Measurements from ENCODE around the gene SULT1B1.

The SULT1B1 gene

GRCh38 chr4:69717778-69718177 lies 42.6 kb downstream of the SULT1B1 start:
- H3K14ac ChIP-seq (ENCODE audit: low read length), result no peak overlapping the region
- H2BK5ac ChIP-seq (ENCODE audit: low read length), result no peak overlapping the region
- no peak overlapping the region for H2AK5ac ChIP-seq (ENCODE audit: low read depth, low read length)
- H3K27ac ChIP-seq (replicated peaks; ENCODE audit: low read length), result no peak overlapping the region
- no peaks in the 10 kb centered on the region for H3K9me3 ChIP-seq (replicated peaks in 1 of 2; ENCODE audit: control insufficient read depth in 2 of 2, insufficient read depth in 1 of 2, low read depth in 1 of 2, low read length in 2 of 2)
- H4K8ac ChIP-seq (ENCODE audit: low read depth, low read length), result no peak overlapping the region
- H3K4me1 ChIP-seq (ENCODE audit: control insufficient read depth in 2 of 2, insufficient read depth in 1 of 2, low read depth in 1 of 2, low read length in 2 of 2), result no peaks in the 10 kb centered on the region
- no peak overlapping the region for H3K4me2 ChIP-seq (ENCODE audit: insufficient read depth, low read length, poor library complexity, severe bottlenecking)
- no peak overlapping the region for H3K23ac ChIP-seq (ENCODE audit: low read depth, low read length, poor library complexity)
- no peak overlapping the region for H3K4me3 ChIP-seq (ENCODE audit: low read length in 2 of 2)
- H2AFZ ChIP-seq (ENCODE audit: low read length), result no peak overlapping the region
- no peak overlapping the region for H3K9ac ChIP-seq (ENCODE audit: low read depth, low read length, poor library complexity)
- no peak overlapping the region for H2BK120ac ChIP-seq (ENCODE audit: low read depth, low read length)
- DNase-seq (ENCODE audit: low spot score), result no peak
- H3K18ac ChIP-seq (ENCODE audit: low read length), result no peak overlapping the region
- H3K4ac ChIP-seq (ENCODE audit: low read length), result no peak overlapping the region
- H4K91ac ChIP-seq (ENCODE audit: low read depth, low read length, poor library complexity), result no peak overlapping the region
- H3K36me3 ChIP-seq (replicated peaks in 1 of 2; ENCODE audit: control insufficient read depth in 2 of 2, insufficient read depth in 2 of 2, low read length in 2 of 2), result no peaks in the 10 kb centered on the region
- H3K79me1 ChIP-seq (ENCODE audit: low read depth, low read length), result no peaks in the 10 kb centered on the region
- no peaks in the 10 kb centered on the region for H3K27me3 ChIP-seq (ENCODE audit: control insufficient read depth in 3 of 3, insufficient read depth in 3 of 3, low read depth in 1 of 3, low read length in 3 of 3)
- H2BK12ac ChIP-seq (ENCODE audit: low read length), result no peak overlapping the region
- no peak overlapping the region for H2BK15ac ChIP-seq (ENCODE audit: low read length)

GRCh38 chr4:69716654-69717053 lies 43.8 kb downstream of the SULT1B1 start:
- H3K18ac ChIP-seq (ENCODE audit: low read length), result no peak overlapping the region
- no peak overlapping the region for H3K27ac ChIP-seq (replicated peaks; ENCODE audit: low read length)
- H3K9ac ChIP-seq (ENCODE audit: low read depth, low read length, poor library complexity), result no peak overlapping the region
- H3K79me1 ChIP-seq (ENCODE audit: low read depth, low read length), result no peaks in the 10 kb centered on the region
- no peaks in the 10 kb centered on the region for H3K4me1 ChIP-seq (ENCODE audit: control insufficient read depth in 2 of 2, insufficient read depth in 1 of 2, low read depth in 1 of 2, low read length in 2 of 2)
- no peak overlapping the region for H2BK15ac ChIP-seq (ENCODE audit: low read length)
- no peak overlapping the region for H3K4ac ChIP-seq (ENCODE audit: low read length)
- H3K27me3 ChIP-seq (ENCODE audit: control insufficient read depth in 3 of 3, insufficient read depth in 3 of 3, low read depth in 1 of 3, low read length in 3 of 3), result no peaks in the 10 kb centered on the region
- no peak for DNase-seq (ENCODE audit: low spot score)
- H3K23ac ChIP-seq (ENCODE audit: low read depth, low read length, poor library complexity), result no peak overlapping the region
- H2BK5ac ChIP-seq (ENCODE audit: low read length), result no peak overlapping the region
- H2AK5ac ChIP-seq (ENCODE audit: low read depth, low read length), result no peak overlapping the region
- no peak overlapping the region for H3K4me2 ChIP-seq (ENCODE audit: insufficient read depth, low read length, poor library complexity, severe bottlenecking)
- H4K91ac ChIP-seq (ENCODE audit: low read depth, low read length, poor library complexity), result no peak overlapping the region
- H3K9me3 ChIP-seq (replicated peaks in 1 of 2; ENCODE audit: control insufficient read depth in 2 of 2, insufficient read depth in 1 of 2, low read depth in 1 of 2, low read length in 2 of 2), result no peaks in the 10 kb centered on the region
- no peak overlapping the region for H2BK12ac ChIP-seq (ENCODE audit: low read length)
- no peaks in the 10 kb centered on the region for H3K36me3 ChIP-seq (replicated peaks in 1 of 2; ENCODE audit: control insufficient read depth in 2 of 2, insufficient read depth in 2 of 2, low read length in 2 of 2)
- H2AFZ ChIP-seq (ENCODE audit: low read length), result no peak overlapping the region
- no peak overlapping the region for H3K14ac ChIP-seq (ENCODE audit: low read length)
- no CpG with 5 or more reads among the region's 2 CpGs for WGBS, 2 donors (ENCODE audit: extremely low coverage in 2 of 2, insufficient read length in 2 of 2, insufficient replicate concordance in 1 of 2)
- H2BK120ac ChIP-seq (ENCODE audit: low read depth, low read length), result no peak overlapping the region
- no peak overlapping the region for H4K8ac ChIP-seq (ENCODE audit: low read depth, low read length)
- no peak overlapping the region for H3K4me3 ChIP-seq (ENCODE audit: low read length in 2 of 2)

- H4K8ac ChIP-seq (ENCODE audit: low read depth, low read length), result no peak overlapping the region
- WGBS, 2 donors (ENCODE audit: extremely low coverage in 2 of 2, insufficient read length in 2 of 2, insufficient replicate concordance in 1 of 2), result no CpG with 5 or more reads among the region's 4 CpGs
- H3K4me2 ChIP-seq (ENCODE audit: insufficient read depth, low read length, poor library complexity, severe bottlenecking), result no peak overlapping the region
- no peak overlapping the region for H3K18ac ChIP-seq (ENCODE audit: low read length)
- no peak overlapping the region for H2BK15ac ChIP-seq (ENCODE audit: low read length)
- no peak overlapping the region for H3K9ac ChIP-seq (ENCODE audit: low read depth, low read length, poor library complexity)
- H2BK120ac ChIP-seq (ENCODE audit: low read depth, low read length), result no peak overlapping the region
- no peaks in the 10 kb centered on the region for H3K79me1 ChIP-seq (ENCODE audit: low read depth, low read length)
- no peak overlapping the region for H3K27ac ChIP-seq (replicated peaks; ENCODE audit: low read length)
- no peak overlapping the region for H3K23ac ChIP-seq (ENCODE audit: low read depth, low read length, poor library complexity)
- no peak overlapping the region for H3K14ac ChIP-seq (ENCODE audit: low read length)
- H3K4me3 ChIP-seq (ENCODE audit: low read length in 2 of 2), result no peak overlapping the region
- no peak overlapping the region for H3K4ac ChIP-seq (ENCODE audit: low read length)
- no peaks in the 10 kb centered on the region for H3K4me1 ChIP-seq (ENCODE audit: control insufficient read depth in 2 of 2, insufficient read depth in 1 of 2, low read depth in 1 of 2, low read length in 2 of 2)
- H2BK12ac ChIP-seq (ENCODE audit: low read length), result no peak overlapping the region
- H3K9me3 ChIP-seq (replicated peaks in 1 of 2; ENCODE audit: control insufficient read depth in 2 of 2, insufficient read depth in 1 of 2, low read depth in 1 of 2, low read length in 2 of 2), result no peaks in the 10 kb centered on the region
- no peaks in the 10 kb centered on the region for H3K27me3 ChIP-seq (ENCODE audit: control insufficient read depth in 3 of 3, insufficient read depth in 3 of 3, low read depth in 1 of 3, low read length in 3 of 3)
- no peak for DNase-seq (ENCODE audit: low spot score)
- no peak overlapping the region for H4K91ac ChIP-seq (ENCODE audit: low read depth, low read length, poor library complexity)
- no peak overlapping the region for H2AFZ ChIP-seq (ENCODE audit: low read length)
- H2AK5ac ChIP-seq (ENCODE audit: low read depth, low read length), result no peak overlapping the region
- no peak overlapping the region for H2BK5ac ChIP-seq (ENCODE audit: low read length)
- no peaks in the 10 kb centered on the region for H3K36me3 ChIP-seq (replicated peaks in 1 of 2; ENCODE audit: control insufficient read depth in 2 of 2, insufficient read depth in 2 of 2, low read length in 2 of 2)
Observed at GRCh38 chr4:69714086-69714485, 46.3 kb downstream of the SULT1B1 start.

GRCh38 chr4:69713593-69713992 lies 46.8 kb downstream of the SULT1B1 start:
- no peak overlapping the region for H2AFZ ChIP-seq (ENCODE audit: low read length)
- no CpG with 5 or more reads among the region's 2 CpGs for WGBS, 2 donors (ENCODE audit: extremely low coverage in 2 of 2, insufficient read length in 2 of 2, insufficient replicate concordance in 1 of 2)
- H3K18ac ChIP-seq (ENCODE audit: low read length), result no peak overlapping the region
- no peak overlapping the region for H4K8ac ChIP-seq (ENCODE audit: low read depth, low read length)
- no peak overlapping the region for H2BK12ac ChIP-seq (ENCODE audit: low read length)
- no peak overlapping the region for H3K4me3 ChIP-seq (ENCODE audit: low read length in 2 of 2)
- no peak overlapping the region for H3K9ac ChIP-seq (ENCODE audit: low read depth, low read length, poor library complexity)
- H3K36me3 ChIP-seq (replicated peaks in 1 of 2; ENCODE audit: control insufficient read depth in 2 of 2, insufficient read depth in 2 of 2, low read length in 2 of 2), result no peaks in the 10 kb centered on the region
- no peak overlapping the region for H4K91ac ChIP-seq (ENCODE audit: low read depth, low read length, poor library complexity)
- no peak overlapping the region for H3K27ac ChIP-seq (replicated peaks; ENCODE audit: low read length)
- no peak overlapping the region for H2BK5ac ChIP-seq (ENCODE audit: low read length)
- no peaks in the 10 kb centered on the region for H3K9me3 ChIP-seq (replicated peaks in 1 of 2; ENCODE audit: control insufficient read depth in 2 of 2, insufficient read depth in 1 of 2, low read depth in 1 of 2, low read length in 2 of 2)
- no peak overlapping the region for H3K23ac ChIP-seq (ENCODE audit: low read depth, low read length, poor library complexity)
- H2BK120ac ChIP-seq (ENCODE audit: low read depth, low read length), result no peak overlapping the region
- no peaks in the 10 kb centered on the region for H3K27me3 ChIP-seq (ENCODE audit: control insufficient read depth in 3 of 3, insufficient read depth in 3 of 3, low read depth in 1 of 3, low read length in 3 of 3)
- H3K79me1 ChIP-seq (ENCODE audit: low read depth, low read length), result no peaks in the 10 kb centered on the region
- H3K14ac ChIP-seq (ENCODE audit: low read length), result no peak overlapping the region
- no peak overlapping the region for H2BK15ac ChIP-seq (ENCODE audit: low read length)
- H3K4ac ChIP-seq (ENCODE audit: low read length), result no peak overlapping the region
- no peaks in the 10 kb centered on the region for H3K4me1 ChIP-seq (ENCODE audit: control insufficient read depth in 2 of 2, insufficient read depth in 1 of 2, low read depth in 1 of 2, low read length in 2 of 2)
- DNase-seq (ENCODE audit: low spot score), result no peak
- H3K4me2 ChIP-seq (ENCODE audit: insufficient read depth, low read length, poor library complexity, severe bottlenecking), result no peak overlapping the region
- no peak overlapping the region for H2AK5ac ChIP-seq (ENCODE audit: low read depth, low read length)
